ENCODE results near the gene HMGXB3. TPM values are rescaled to one million over a fixed set of nuclear protein-coding genes. Genes with fewer than 3 reads are reported as not detected.

Gene HMGXB3
- total RNA-seq, 4 donors from 2014 or later = 19.7 to 27.0 (median 23.9) TPM

DNA sequence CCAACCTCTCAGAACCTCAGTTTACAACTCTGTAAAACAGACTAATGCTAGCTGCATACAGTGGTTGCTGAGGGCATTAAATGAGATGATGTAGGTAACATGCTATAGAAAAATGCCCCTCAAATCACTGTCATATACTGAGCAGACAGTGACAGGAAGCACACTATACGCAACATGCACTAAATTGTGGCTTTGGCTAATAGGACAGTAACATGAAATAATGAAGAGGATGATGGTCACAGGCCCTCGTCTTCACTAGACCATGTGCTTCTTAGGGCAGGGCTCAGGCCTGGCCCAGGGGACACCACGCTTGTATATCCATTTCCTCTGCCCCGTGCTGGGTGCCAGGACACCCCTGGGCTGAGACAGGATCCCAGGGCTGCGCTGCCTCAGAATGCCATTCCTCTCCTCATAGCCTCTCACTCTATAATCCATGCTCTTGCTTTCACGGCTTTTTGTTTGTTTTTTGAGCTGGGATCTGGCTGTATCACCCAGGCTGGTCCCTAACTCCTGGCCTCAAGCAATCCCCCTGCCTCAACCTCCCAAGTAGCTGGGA, 66.9 kb downstream of the HMGXB3 start:
- no peaks in the 10 kb centered on the region for H3K36me3 ChIP-seq
- ATAC-seq (no peak), DNase-seq (no peak)
- in situ Hi-C loops (cut with MboI; ENCODE audit: low sequenced_read_pairs in 4 of 4) = no loop called here
- H3K4me3 ChIP-seq = no peak overlapping the region
- H3K27ac ChIP-seq = no peak overlapping the region
- H3K27me3 ChIP-seq = no peaks in the 10 kb centered on the region
- TF ChIP-seq POLR2A (IDR thresholded peaks at IDR 0.05) = no peak
- TF ChIP-seq, protein P1, sequence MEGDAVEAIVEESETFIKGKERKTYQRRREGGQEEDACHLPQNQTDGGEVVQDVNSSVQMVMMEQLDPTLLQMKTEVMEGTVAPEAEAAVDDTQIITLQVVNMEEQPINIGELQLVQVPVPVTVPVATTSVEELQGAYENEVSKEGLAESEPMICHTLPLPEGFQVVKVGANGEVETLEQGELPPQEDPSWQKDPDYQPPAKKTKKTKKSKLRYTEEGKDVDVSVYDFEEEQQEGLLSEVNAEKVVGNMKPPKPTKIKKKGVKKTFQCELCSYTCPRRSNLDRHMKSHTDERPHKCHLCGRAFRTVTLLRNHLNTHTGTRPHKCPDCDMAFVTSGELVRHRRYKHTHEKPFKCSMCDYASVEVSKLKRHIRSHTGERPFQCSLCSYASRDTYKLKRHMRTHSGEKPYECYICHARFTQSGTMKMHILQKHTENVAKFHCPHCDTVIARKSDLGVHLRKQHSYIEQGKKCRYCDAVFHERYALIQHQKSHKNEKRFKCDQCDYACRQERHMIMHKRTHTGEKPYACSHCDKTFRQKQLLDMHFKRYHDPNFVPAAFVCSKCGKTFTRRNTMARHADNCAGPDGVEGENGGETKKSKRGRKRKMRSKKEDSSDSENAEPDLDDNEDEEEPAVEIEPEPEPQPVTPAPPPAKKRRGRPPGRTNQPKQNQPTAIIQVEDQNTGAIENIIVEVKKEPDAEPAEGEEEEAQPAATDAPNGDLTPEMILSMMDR (IDR thresholded peaks at IDR 0.05 in 4 of 5, conservative IDR thresholded peaks at IDR 0.05 in 1 of 5) = no peak
- no peaks in the 10 kb centered on the region for H3K4me1 ChIP-seq
- intact Hi-C loops (cut with DNase I; ENCODE audit: low total_unique reads) = no loop called here
- no peaks in the 10 kb centered on the region for H3K9me3 ChIP-seq

DNA sequence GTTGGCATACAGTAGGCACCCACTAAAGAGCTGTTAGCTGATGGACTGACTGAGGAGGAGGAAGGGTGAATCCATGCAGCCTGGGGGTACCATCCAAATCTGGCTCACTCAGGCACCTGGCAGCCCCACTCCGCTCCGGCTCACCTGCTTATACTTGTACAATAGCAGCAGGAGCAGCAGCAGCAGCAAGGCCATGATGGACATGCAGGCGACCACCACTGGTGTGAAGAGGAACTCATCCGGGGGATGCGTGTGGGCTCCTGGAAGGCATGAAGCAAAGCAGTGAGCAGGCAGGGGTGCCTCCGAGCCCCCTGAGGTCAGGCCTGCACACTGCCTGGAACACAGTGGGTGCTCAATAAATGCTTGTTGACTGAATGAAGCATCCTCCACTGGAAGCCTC, 67.5 kb downstream of the HMGXB3 start:
- TF ChIP-seq, protein P1 (IDR thresholded peaks at IDR 0.05 in 4 of 5, conservative IDR thresholded peaks at IDR 0.05 in 1 of 5) = no peak
- no peak for TF ChIP-seq POLR2A (IDR thresholded peaks at IDR 0.05)
- DNase-seq (peak in 1 of 2 donors; percentile 1), ATAC-seq (no peak)
- Histone ChIP-seq H3K27me3 (no peaks in the 10 kb centered on the region), H3K4me1 (no peaks in the 10 kb centered on the region), H3K27ac (no peak overlapping the region), H3K9me3 (no peaks in the 10 kb centered on the region), H3K36me3 (no peaks in the 10 kb centered on the region), H3K4me3 (no peak overlapping the region)
- intact Hi-C loops (cut with DNase I; ENCODE audit: low total_unique reads) (no loop called here), in situ Hi-C loops (cut with MboI; ENCODE audit: low sequenced_read_pairs in 4 of 4) (no loop called here)

DNA sequence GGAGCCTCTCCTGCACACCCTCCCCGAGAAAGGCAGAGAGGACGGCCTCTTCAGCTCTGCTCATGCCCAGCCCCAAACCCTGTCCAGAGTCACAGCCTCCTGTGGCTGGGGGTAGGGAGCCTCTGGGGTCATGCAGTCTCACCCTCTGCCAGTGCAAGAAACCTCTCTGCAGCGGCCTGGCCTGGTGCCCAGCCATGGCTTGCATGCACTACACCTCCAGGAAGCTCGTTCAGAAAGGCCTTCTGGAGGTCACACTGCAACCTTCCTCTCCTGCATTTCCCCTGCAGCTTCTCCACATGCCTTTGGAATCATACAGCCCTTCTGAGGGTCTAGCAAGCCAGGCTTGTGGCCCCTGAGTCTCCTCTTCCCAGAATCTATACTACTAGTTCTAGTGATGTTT, 67.9 kb downstream of the HMGXB3 start:
- in situ Hi-C loops (cut with MboI; ENCODE audit: low sequenced_read_pairs in 4 of 4) (no loop called here), intact Hi-C loops (cut with DNase I; ENCODE audit: low total_unique reads) (no loop called here)
- H3K36me3 ChIP-seq = no peaks in the 10 kb centered on the region
- DNase-seq = no peak
- no peaks in the 10 kb centered on the region for H3K4me1 ChIP-seq
- H3K9me3 ChIP-seq = no peaks in the 10 kb centered on the region
- no peak overlapping the region for H3K4me3 ChIP-seq
- no peaks in the 10 kb centered on the region for H3K27me3 ChIP-seq
- TF ChIP-seq, protein P1 (IDR thresholded peaks at IDR 0.05 in 4 of 5, conservative IDR thresholded peaks at IDR 0.05 in 1 of 5) = no peak
- no peak for TF ChIP-seq POLR2A (IDR thresholded peaks at IDR 0.05)
- ATAC-seq = no peak
- H3K27ac ChIP-seq = no peak overlapping the region

DNA sequence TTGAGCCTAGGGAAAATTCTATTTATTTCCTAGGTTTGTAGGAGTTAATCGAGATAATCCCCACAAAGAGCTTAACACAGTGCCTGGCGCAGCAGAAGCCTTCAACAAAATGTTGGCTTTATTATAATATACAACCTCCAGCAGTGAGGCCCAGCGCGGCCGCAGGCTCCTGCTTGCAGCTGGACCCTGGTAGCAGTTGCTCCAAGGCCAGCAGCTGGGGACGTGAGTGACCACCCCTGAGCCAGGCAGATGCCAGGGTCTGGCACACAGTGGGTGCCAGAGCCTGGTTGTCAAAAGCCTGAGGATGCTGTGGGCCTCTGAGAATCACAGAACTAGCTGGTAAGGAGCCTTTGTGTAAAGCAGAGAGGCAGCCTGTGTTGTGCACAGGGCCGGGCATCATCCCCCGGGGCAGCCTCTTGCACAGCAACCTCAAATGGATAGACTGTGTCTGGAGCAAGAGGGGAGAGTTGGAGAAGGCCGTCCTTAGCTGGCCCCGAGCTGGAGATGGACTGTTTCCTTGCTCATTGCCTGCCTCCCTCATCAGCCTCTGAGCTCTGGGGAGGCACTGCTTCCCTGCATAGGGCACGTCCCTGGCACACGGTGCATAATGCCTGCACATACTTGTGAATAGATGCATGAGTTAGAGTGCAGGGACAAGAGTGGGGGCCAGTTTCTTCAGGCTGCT, 68.6 kb downstream of the HMGXB3 start:
- DNase-seq = no peak
- intact Hi-C loops (cut with DNase I; ENCODE audit: low total_unique reads) (no loop called here), in situ Hi-C loops (cut with MboI; ENCODE audit: low sequenced_read_pairs in 4 of 4) (no loop called here)
- no peak for ATAC-seq
- no peak overlapping the region for H3K4me3 ChIP-seq
- H3K9me3 ChIP-seq = no peaks in the 10 kb centered on the region
- no peak overlapping the region for H3K27ac ChIP-seq
- H3K36me3 ChIP-seq = no peaks in the 10 kb centered on the region
- no peaks in the 10 kb centered on the region for H3K4me1 ChIP-seq
- TF ChIP-seq, protein P1 (IDR thresholded peaks at IDR 0.05 in 4 of 5, conservative IDR thresholded peaks at IDR 0.05 in 1 of 5) = no peak
- no peak for TF ChIP-seq POLR2A (IDR thresholded peaks at IDR 0.05)
- H3K27me3 ChIP-seq = no peaks in the 10 kb centered on the region
